GM19468 (cell line): ENCODE data around the gene EMP2.
"Not testable (repeated sequence)": the region's sequence is repeated elsewhere in the genome, so short reads cannot be mapped to it uniquely, and the experiment has no call there.

Source experiments
- ATAC-seq: cut with Tn5 transposase; IDR thresholded peaks from one replicate; pipeline ENCODE4 v1.9.1; 2021; ENCODE audit warnings: mild to moderate bottlenecking, moderate library complexity, moderate number of reproducible peaks; ENCODE audit not compliant: unreplicated experiment; ENCODE audit errors: extremely low read depth

EMP2 gene

GRCh38 chr16:10557750-10558149 lies 22.6 kb downstream of the EMP2 start:
- no peak for ATAC-seq

GRCh38 chr16:10556236-10556635 lies 24.2 kb downstream of the EMP2 start:
- no peak for ATAC-seq

GRCh38 chr16:10554569-10554968 lies 25.8 kb downstream of the EMP2 start:
- no peak for ATAC-seq

- ATAC-seq = peak; percentile 75
Measured at GRCh38 chr16:10552998-10553491, 27.4 kb downstream of the EMP2 start.

- no peak for ATAC-seq
Measured at GRCh38 chr16:10552281-10552680, 28.1 kb downstream of the EMP2 start.

- ATAC-seq = no peak
Measured at GRCh38 chr16:10551881-10552280, 28.5 kb downstream of the EMP2 start.

GRCh38 chr16:10548404-10548803 lies 32.0 kb downstream of the EMP2 start:
- no peak for ATAC-seq

GRCh38 chr16:10547708-10548107 lies 32.7 kb downstream of the EMP2 start:
- no peak for ATAC-seq

GRCh38 chr16:10543231-10543977 lies 37.0 kb downstream of the EMP2 start:
- ATAC-seq = no peak

- no peak for ATAC-seq
Measured at GRCh38 chr16:10541366-10541765, 39.0 kb downstream of the EMP2 start.

GRCh38 chr16:10539793-10540192 lies 40.6 kb downstream of the EMP2 start:
- no peak for ATAC-seq

GRCh38 chr16:10539236-10539635 lies 41.2 kb downstream of the EMP2 start:
- ATAC-seq = no peak

GRCh38 chr16:10538583-10538982 lies 41.8 kb downstream of the EMP2 start:
- ATAC-seq = no peak

- ATAC-seq = no peak
Measured at GRCh38 chr16:10537946-10538345, 42.5 kb downstream of the EMP2 start.

GRCh38 chr16:10536814-10537389 lies 43.5 kb downstream of the EMP2 start:
- ATAC-seq = no peak

- ATAC-seq = not testable (repeated sequence)
Measured at GRCh38 chr16:10536328-10536727, 44.1 kb downstream of the EMP2 start.

GRCh38 chr16:10535461-10535860 lies 44.9 kb downstream of the EMP2 start:
- ATAC-seq = no peak

GRCh38 chr16:10534748-10535147 lies 45.6 kb downstream of the EMP2 start:
- no peak for ATAC-seq

GRCh38 chr16:10533612-10534011 lies 46.8 kb downstream of the EMP2 start:
- ATAC-seq = not testable (repeated sequence)

GRCh38 chr16:10531582-10531981 lies 48.8 kb downstream of the EMP2 start:
- no peak for ATAC-seq

- ATAC-seq = no peak
Measured at GRCh38 chr16:10530685-10531084, 49.7 kb downstream of the EMP2 start.
